Measurements from ENCODE around the gene TSPAN1. TPM values are rescaled to one million over a fixed set of nuclear protein-coding genes. Genes with fewer than 3 reads are reported as not detected.

TSPAN1 gene
- total RNA-seq, 1 donor from 2014 or later = not detected

- H3K36me3 Mint-ChIP-seq (ENCODE audit: low read depth) = no peaks in the 10 kb centered on the region
- POLR2A ChIA-PET = no interaction called here
- ATAC-seq (ENCODE audit: low read depth) = no peak
- H3K4me3 Mint-ChIP-seq = no peak overlapping the region
- H3K4me1 Mint-ChIP-seq = peaks cover 25% of the 10 kb centered on the region
- CTCF ChIA-PET = no interaction called here
- no peak overlapping the region for H3K27ac Mint-ChIP-seq
- peaks cover 4% of the 10 kb centered on the region for H3K27me3 Mint-ChIP-seq
- TF ChIP-seq CTCF (IDR thresholded peaks at IDR 0.05) = no peak
- intact Hi-C loops (cut with micrococcal nuclease) = no loop called here
- no peaks in the 10 kb centered on the region for H3K9me3 Mint-ChIP-seq
- no peak for DNase-seq
Observed at GRCh38 chr1:46171351-46171750, 3.5 kb upstream of the TSPAN1 start.

GRCh38 chr1:46171871-46172270, 3.0 kb upstream of the TSPAN1 start:
- ATAC-seq (ENCODE audit: low read depth) (no peak), DNase-seq (no peak)
- intact Hi-C loops (cut with micrococcal nuclease) = no loop called here
- Mint-ChIP-seq H3K27ac (no peak overlapping the region), H3K36me3 (ENCODE audit: low read depth) (no peaks in the 10 kb centered on the region), H3K9me3 (no peaks in the 10 kb centered on the region), H3K4me3 (no peak overlapping the region), H3K4me1 (peaks cover 22% of the 10 kb centered on the region), H3K27me3 (peaks cover 4% of the 10 kb centered on the region)
- no peak for TF ChIP-seq CTCF (IDR thresholded peaks at IDR 0.05)
- ChIA-PET CTCF (interaction anchor here (1.6 kb wide), 1 partner anchor 135 kb away, joined by 4 read pairs; no protein-coding TSS in a partner anchor), POLR2A (no interaction called here)

- Mint-ChIP-seq H3K4me1 (peaks cover 18% of the 10 kb centered on the region), H3K4me3 (no peak overlapping the region), H3K27ac (no peak overlapping the region), H3K9me3 (no peaks in the 10 kb centered on the region), H3K27me3 (peaks cover 4% of the 10 kb centered on the region), H3K36me3 (ENCODE audit: low read depth) (no peaks in the 10 kb centered on the region)
- TF ChIP-seq CTCF (IDR thresholded peaks at IDR 0.05) = no peak
- POLR2A ChIA-PET = no interaction called here
- intact Hi-C loops (cut with micrococcal nuclease) = no loop called here
- ATAC-seq (ENCODE audit: low read depth) (no peak), DNase-seq (no peak)
- CTCF ChIA-PET = interaction anchor here (1.6 kb wide), 1 partner anchor 135 kb away, joined by 4 read pairs; no protein-coding TSS in a partner anchor
Observed at GRCh38 chr1:46172321-46172720, 2.6 kb upstream of the TSPAN1 start.

GRCh38 chr1:46173361-46173856, 1.5 kb upstream of the TSPAN1 start:
- ATAC-seq (ENCODE audit: low read depth) (no peak), DNase-seq (no peak)
- no peaks in the 10 kb centered on the region for H3K9me3 Mint-ChIP-seq
- TF ChIP-seq CTCF (IDR thresholded peaks at IDR 0.05) = no peak
- CTCF ChIA-PET = interaction anchor here (1.6 kb wide), 1 partner anchor 136 kb away, joined by 4 read pairs; no protein-coding TSS in a partner anchor
- H3K36me3 Mint-ChIP-seq (ENCODE audit: low read depth) = no peaks in the 10 kb centered on the region
- POLR2A ChIA-PET = no interaction called here
- no peak overlapping the region for H3K27ac Mint-ChIP-seq
- H3K27me3 Mint-ChIP-seq = peaks cover 4% of the 10 kb centered on the region
- intact Hi-C loops (cut with micrococcal nuclease) = no loop called here
- H3K4me1 Mint-ChIP-seq = peaks cover 13% of the 10 kb centered on the region
- no peak overlapping the region for H3K4me3 Mint-ChIP-seq

- ChIA-PET CTCF (interaction anchor here (1.0 to 1.1 kb wide), 2 partner anchors 8 to 139 kb away, joined by 3 read pairs; no protein-coding TSS in a partner anchor), POLR2A (interaction anchor here (0.5 to 1.0 kb wide), 2 partner anchors 440 to 480 kb away, joined by 3 read pairs; no protein-coding TSS in a partner anchor)
- no peak for TF ChIP-seq CTCF (IDR thresholded peaks at IDR 0.05)
- intact Hi-C loops (cut with micrococcal nuclease) = loop anchor here (5.0 kb wide), 1 partner anchor 43 kb away; the partner anchor contains the start of gene PIK3R3
- ATAC-seq (ENCODE audit: low read depth) = no peak
- Mint-ChIP-seq H3K9me3 (no peaks in the 10 kb centered on the region), H3K4me3 (no peak overlapping the region), H3K27ac (no peak overlapping the region), H3K36me3 (ENCODE audit: low read depth) (no peaks in the 10 kb centered on the region), H3K27me3 (no peaks in the 10 kb centered on the region), H3K4me1 (peaks cover 13% of the 10 kb centered on the region)
- DNase-seq = no peak
Observed at GRCh38 chr1:46175243-46175642, 356 bp downstream of the TSPAN1 start.

Measured in activated B cell treated with CpG ODN at 0.5 μM for 24 hours (primary cell).